ENCODE measurements around the gene GABRD.

Gene GABRD

DNA sequence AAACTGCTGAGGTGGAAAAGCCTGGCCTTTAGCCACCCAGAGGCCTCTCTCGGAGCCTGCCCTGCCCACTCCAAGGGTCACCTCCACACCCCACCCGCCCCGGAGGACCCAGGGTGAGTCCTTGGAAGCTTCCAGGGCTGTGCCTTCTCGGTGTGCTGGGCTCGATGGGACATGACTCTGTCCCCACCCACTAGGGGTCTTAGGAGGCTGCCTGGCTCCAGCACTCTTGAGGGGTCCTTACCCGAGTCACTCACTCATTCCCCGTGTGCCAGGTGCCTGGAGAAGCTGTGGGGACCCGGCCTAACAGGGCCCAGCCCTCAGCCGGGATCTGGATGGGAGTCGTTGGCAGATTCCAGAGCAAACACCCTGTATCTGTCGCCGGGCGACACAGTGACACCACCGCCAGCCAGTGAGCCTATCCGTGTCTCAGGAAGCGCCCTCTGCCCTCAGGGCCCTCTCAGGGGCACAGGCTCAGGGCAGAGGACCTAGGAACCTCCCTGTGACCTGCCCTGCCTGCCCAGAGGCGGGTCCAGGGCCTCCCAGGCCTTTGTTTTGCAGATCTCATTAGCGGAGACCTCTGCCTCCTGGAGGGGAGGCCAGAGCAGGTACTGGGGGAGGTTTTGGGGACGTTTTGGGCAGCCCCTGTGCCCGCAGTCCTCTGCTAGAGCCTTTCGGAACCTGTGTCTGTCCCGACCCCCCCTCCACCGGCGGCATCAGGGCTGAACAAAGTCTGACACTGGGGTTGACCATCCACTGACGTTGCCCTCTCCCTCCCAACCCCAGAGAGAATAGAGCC lies 28.0 kb downstream of the GABRD start:
- no peak for DNase-seq
- Histone ChIP-seq H3K27ac (ENCODE audit: insufficient read depth, low read length, poor library complexity, severe bottlenecking) (no peak overlapping the region), H3K9me3 (ENCODE audit: control insufficient read depth, low read length) (no peaks in the 10 kb centered on the region), H3K4me3 (ENCODE audit: insufficient read depth, low read depth, low read length, poor library complexity, severe bottlenecking) (no peak overlapping the region), H3K4me1 (ENCODE audit: control insufficient read depth, insufficient read depth, low read length, poor library complexity, severe bottlenecking) (peaks cover 23% of the 10 kb centered on the region), H3K27me3 (replicated peaks; ENCODE audit: control insufficient read depth, insufficient read depth, low read length, poor library complexity, severe bottlenecking) (no peaks in the 10 kb centered on the region), H3K36me3 (ENCODE audit: control insufficient read depth, insufficient read depth, low read length) (no peaks in the 10 kb centered on the region)

DNA sequence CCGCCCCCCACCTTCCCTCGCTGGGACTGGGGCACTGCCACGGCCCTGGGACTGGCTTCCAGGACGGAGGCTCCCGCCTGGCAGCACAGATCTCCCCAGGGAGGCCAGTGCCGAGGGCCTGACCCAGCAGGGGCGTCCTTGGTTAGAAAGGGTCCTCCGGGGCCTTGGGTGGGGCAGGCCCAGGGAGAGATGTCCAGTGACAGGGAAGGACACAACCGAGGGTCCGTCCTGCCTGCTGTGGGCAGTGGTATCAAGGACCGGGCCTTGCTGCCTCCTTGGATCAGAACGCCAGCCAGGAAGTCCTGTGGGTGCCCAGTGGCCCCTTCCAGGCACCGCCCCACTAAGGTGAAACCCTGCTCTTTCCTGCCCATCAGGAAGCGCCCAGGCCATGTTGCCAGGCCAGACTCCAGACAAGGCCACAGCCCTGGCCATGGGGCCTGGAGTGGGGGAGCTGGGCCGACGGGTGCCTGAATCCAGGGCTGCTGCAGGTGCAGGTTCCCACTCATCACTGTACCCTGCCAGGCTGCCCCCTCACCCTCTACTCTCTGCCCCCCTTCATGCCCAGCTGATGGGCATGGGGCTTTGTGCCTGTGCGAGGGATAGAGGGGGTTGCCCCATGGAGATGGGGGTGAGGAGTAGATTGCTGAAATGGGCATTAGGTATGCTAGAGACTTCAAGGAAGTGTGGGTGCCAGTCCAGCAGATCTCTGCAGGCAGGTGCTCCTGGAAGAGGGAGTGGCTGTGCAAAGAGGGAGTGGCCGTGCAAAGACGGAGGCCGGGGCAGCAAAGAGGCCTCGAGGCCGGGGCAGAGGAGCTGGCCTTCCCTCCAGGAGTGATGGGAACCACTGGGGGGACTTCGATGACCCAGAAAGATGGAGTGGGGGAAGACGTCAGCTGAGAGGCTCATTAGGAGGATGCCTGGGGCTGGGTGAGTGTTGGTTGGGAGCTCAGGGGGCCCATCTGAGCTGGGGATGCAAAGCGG lies 28.9 kb downstream of the GABRD start:
- Histone ChIP-seq H3K9me3 (ENCODE audit: control insufficient read depth, low read length) (no peaks in the 10 kb centered on the region), H3K4me3 (ENCODE audit: insufficient read depth, low read depth, low read length, poor library complexity, severe bottlenecking) (no peak overlapping the region), H3K27me3 (replicated peaks; ENCODE audit: control insufficient read depth, insufficient read depth, low read length, poor library complexity, severe bottlenecking) (no peaks in the 10 kb centered on the region), H3K4me1 (ENCODE audit: control insufficient read depth, insufficient read depth, low read length, poor library complexity, severe bottlenecking) (peaks cover 23% of the 10 kb centered on the region), H3K36me3 (ENCODE audit: control insufficient read depth, insufficient read depth, low read length) (no peaks in the 10 kb centered on the region), H3K27ac (ENCODE audit: insufficient read depth, low read length, poor library complexity, severe bottlenecking) (no peak overlapping the region)
- no peak for DNase-seq

DNA sequence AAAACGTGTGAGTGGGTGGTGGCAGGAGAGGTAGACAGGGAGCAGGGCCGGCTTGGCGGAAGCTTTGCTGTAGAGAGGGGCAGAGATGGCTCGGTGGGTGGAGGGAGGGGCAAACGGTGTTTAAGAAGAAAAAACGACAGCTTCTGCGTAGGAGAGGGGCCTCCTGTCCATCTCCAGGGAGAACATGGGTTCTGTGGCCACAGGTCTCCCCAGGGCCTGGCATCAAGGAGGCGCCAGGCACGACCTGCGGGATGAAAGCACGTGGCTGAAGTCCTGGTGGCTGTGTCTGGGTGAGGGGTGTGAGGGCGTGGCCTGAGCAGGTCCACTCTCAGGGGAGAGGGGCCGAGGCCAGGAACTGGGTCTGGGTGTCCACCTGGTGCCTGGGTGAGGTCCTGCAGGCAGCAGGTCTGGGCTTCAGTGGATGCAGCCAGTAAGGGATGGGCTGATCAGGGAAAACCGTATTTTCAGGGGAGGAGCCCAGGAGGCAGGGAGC lies 30.1 kb downstream of the GABRD start:
- Histone ChIP-seq H3K27ac (ENCODE audit: insufficient read depth, low read length, poor library complexity, severe bottlenecking) (no peak overlapping the region), H3K9me3 (ENCODE audit: control insufficient read depth, low read length) (no peaks in the 10 kb centered on the region), H3K36me3 (ENCODE audit: control insufficient read depth, insufficient read depth, low read length) (no peaks in the 10 kb centered on the region), H3K4me1 (ENCODE audit: control insufficient read depth, insufficient read depth, low read length, poor library complexity, severe bottlenecking) (peaks cover 23% of the 10 kb centered on the region), H3K4me3 (ENCODE audit: insufficient read depth, low read depth, low read length, poor library complexity, severe bottlenecking) (peak overlapping the region; percentile 84), H3K27me3 (replicated peaks; ENCODE audit: control insufficient read depth, insufficient read depth, low read length, poor library complexity, severe bottlenecking) (no peaks in the 10 kb centered on the region)
- DNase-seq = no peak

DNA sequence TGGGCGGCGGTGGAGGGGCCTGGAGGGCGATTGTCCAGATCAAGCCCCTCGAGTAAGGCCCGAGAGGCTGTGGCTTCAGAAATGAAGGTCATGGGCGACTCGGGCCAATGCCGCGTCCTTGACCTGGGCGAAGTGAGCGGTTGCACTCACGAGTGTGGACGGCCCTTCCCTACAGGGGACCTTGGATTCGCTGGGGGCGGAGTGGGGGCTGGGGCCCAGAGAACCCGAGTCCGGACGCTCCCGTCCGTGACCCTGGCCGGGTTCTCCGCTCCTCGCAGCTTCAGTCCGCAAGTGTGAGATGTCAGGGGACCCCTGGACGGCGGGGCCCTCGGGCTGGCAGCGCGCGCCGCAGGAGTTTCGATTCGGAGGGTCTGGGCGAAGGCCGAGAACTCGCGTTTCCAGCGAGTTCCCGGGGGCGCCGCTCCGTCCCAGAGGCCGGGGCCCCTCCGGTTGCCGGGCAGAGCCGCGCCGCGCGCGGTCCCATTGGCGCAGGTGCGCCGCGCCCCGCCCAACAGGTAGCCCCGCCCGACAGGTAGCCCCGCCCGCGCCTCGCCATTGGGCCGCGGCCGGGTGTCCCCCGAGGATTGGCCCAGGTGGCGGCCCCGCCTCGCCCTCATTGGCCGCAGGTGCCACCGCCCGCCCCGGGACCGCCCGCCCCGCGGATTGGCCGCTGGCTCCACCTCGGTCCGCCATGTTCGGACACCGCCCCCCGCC lies 30.7 kb downstream of the GABRD start, which contains the start of gene PRKCZ:
TSS of gene PRKCZ (plus strand) at position 694 of the 714 bp plus-strand sequence. CDS start 220 bp downstream, outside the sequence.
- DNase-seq = peak; percentile 90 to 92 (median 91)

DNA sequence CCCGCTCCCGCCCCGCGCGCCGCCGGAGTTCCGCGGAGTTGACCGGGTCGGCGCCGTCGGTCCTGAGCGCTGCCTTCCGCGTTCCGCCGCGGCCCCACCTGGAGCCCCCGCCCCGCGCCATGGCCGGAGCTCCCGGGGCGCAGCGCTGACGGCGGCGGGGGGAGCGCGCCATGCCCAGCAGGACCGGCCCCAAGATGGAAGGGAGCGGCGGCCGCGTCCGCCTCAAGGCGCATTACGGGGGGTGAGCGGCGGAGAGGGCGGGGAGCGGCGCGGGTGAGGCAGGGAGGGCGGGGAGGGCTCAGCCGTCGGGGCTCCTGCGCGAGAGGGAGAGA lies 31.3 kb downstream of the GABRD start:
- no peak for DNase-seq
- Histone ChIP-seq H3K36me3 (ENCODE audit: control insufficient read depth, insufficient read depth, low read length) (no peaks in the 10 kb centered on the region), H3K4me3 (ENCODE audit: insufficient read depth, low read depth, low read length, poor library complexity, severe bottlenecking) (peak overlapping the region; percentile 57), H3K27me3 (replicated peaks; ENCODE audit: control insufficient read depth, insufficient read depth, low read length, poor library complexity, severe bottlenecking) (no peaks in the 10 kb centered on the region), H3K4me1 (ENCODE audit: control insufficient read depth, insufficient read depth, low read length, poor library complexity, severe bottlenecking) (peaks cover 17% of the 10 kb centered on the region), H3K27ac (ENCODE audit: insufficient read depth, low read length, poor library complexity, severe bottlenecking) (peak overlapping the region; percentile 42), H3K9me3 (ENCODE audit: control insufficient read depth, low read length) (no peaks in the 10 kb centered on the region)

More for the DNA sequence above, 30.7 kb downstream of the GABRD start, which contains the start of gene PRKCZ:
- Histone ChIP-seq H3K9me3 (ENCODE audit: control insufficient read depth, low read length) (no peaks in the 10 kb centered on the region), H3K4me3 (ENCODE audit: insufficient read depth, low read depth, low read length, poor library complexity, severe bottlenecking) (peak within 1 kb of the TSS; percentile 84), H3K36me3 (ENCODE audit: control insufficient read depth, insufficient read depth, low read length) (no peaks in the 10 kb centered on the region), H3K4me1 (ENCODE audit: control insufficient read depth, insufficient read depth, low read length, poor library complexity, severe bottlenecking) (peaks cover 22% of the 10 kb centered on the region), H3K27ac (ENCODE audit: insufficient read depth, low read length, poor library complexity, severe bottlenecking) (peak within 1 kb of the TSS; percentile 42), H3K27me3 (replicated peaks; ENCODE audit: control insufficient read depth, insufficient read depth, low read length, poor library complexity, severe bottlenecking) (no peaks in the 10 kb centered on the region)

DNA sequence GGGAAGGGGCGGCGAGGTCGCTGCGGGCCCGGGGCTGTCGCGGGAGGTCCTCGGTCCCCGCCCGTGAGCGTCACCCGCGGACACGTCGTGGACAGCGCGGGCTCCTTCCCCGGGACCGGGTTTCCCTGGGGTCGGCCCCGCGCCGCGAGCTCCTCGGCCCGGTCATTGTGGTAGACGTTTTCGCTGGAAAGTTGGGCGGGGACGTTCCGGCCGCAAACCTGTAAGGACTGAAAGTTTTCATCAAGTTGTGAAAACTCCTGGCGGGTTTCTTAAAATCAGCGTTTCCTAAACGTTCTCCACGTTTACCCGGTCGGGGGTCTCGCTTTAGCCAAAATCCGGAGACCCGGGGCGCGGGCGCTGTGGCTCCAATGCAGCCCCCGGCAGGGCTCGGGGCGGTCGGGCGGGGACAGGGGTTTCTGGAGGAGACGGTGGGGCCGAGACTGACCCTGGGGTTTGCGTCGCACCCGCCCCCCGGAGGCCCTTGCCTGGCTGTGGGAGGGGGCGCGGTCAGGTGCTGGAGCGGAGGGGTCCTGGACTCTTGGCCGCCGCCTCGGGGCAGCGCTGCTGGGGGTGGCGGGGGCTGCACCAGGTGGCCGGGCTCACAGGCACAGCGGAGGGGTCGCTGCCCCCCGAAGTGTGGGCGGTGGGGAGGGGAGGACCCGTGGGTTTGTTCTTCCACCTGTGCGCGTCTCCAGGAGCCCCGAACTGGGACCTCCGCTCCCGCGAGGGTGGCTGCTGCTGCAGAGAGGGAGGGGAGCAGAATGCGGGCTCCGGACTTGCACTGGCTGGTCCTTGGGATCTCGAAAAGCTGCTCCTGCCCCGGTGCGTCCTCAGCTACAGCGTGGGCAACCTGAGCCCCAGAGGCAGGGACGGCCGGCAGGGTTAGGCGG lies 31.9 kb downstream of the GABRD start:
- peak overlapping the region; percentile 57 for H3K4me3 ChIP-seq (ENCODE audit: insufficient read depth, low read depth, low read length, poor library complexity, severe bottlenecking)
- peaks cover 17% of the 10 kb centered on the region for H3K4me1 ChIP-seq (ENCODE audit: control insufficient read depth, insufficient read depth, low read length, poor library complexity, severe bottlenecking)
- H3K36me3 ChIP-seq (ENCODE audit: control insufficient read depth, insufficient read depth, low read length) = peaks cover 1% of the 10 kb centered on the region
- no peaks in the 10 kb centered on the region for H3K9me3 ChIP-seq (ENCODE audit: control insufficient read depth, low read length)
- H3K27me3 ChIP-seq (replicated peaks; ENCODE audit: control insufficient read depth, insufficient read depth, low read length, poor library complexity, severe bottlenecking) = no peaks in the 10 kb centered on the region
- H3K27ac ChIP-seq (ENCODE audit: insufficient read depth, low read length, poor library complexity, severe bottlenecking) = peak overlapping the region; percentile 42
- no peak for DNase-seq

DNA sequence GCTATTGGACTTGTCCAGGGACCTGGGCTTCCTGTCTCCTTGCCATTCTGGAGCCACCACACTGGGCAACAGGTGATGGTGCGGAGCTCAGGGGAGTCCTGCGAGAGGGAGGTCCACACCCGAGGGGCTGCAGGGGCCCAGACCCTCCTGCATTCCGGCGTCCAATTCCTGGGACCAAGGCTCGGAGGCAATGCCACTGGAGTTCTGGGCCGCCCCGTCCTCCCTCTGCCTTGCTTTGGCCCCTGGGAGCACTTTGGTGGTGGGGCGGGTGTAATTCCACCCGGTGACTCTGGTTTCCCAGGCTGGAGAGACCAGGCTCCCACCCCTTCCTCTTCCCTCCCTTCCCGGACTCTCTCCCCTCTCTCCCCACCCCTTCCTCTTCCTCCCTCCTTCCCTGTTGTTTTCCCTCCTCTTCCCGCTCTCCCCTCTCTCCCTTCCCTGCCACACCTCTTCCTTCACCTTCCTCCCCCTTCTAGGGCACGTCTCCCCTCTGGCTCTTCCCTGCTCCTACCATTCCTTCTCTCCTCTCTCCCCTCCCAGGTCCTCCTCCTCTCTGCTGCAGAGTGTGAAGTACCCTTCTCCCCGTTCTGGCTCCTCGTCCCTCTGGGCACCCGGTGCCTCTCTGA lies 33.0 kb downstream of the GABRD start:
- no peak overlapping the region for H3K27ac ChIP-seq (ENCODE audit: insufficient read depth, low read length, poor library complexity, severe bottlenecking)
- peaks cover 17% of the 10 kb centered on the region for H3K4me1 ChIP-seq (ENCODE audit: control insufficient read depth, insufficient read depth, low read length, poor library complexity, severe bottlenecking)
- H3K36me3 ChIP-seq (ENCODE audit: control insufficient read depth, insufficient read depth, low read length) = peaks cover 7% of the 10 kb centered on the region
- no peaks in the 10 kb centered on the region for H3K9me3 ChIP-seq (ENCODE audit: control insufficient read depth, low read length)
- DNase-seq = no peak
- H3K27me3 ChIP-seq (replicated peaks; ENCODE audit: control insufficient read depth, insufficient read depth, low read length, poor library complexity, severe bottlenecking) = no peaks in the 10 kb centered on the region
- H3K4me3 ChIP-seq (ENCODE audit: insufficient read depth, low read depth, low read length, poor library complexity, severe bottlenecking) = no peak overlapping the region

DNA sequence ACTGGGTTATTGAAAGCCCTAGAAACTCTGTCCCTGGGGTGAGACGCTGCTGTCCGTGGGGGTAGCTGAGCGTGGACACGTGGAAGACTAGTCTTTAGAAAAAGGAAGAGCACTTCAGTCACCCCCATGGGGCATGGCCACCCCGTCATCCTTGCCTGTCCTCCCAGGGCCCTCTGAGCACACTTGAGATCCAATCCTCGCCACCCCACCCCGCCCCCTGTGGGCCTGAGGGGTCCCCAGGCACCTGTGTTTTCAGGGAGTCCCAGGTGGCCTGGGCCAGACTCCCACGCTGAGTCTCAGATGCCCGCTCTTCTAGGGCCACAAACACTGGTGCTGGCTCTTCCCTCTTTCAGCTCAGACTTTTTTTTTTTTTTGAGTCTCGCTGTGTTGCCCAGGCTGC lies 33.6 kb downstream of the GABRD start:
- H3K27ac ChIP-seq (ENCODE audit: insufficient read depth, low read length, poor library complexity, severe bottlenecking) = no peak overlapping the region
- DNase-seq = no peak
- H3K27me3 ChIP-seq (replicated peaks; ENCODE audit: control insufficient read depth, insufficient read depth, low read length, poor library complexity, severe bottlenecking) = no peaks in the 10 kb centered on the region
- no peak overlapping the region for H3K4me3 ChIP-seq (ENCODE audit: insufficient read depth, low read depth, low read length, poor library complexity, severe bottlenecking)
- peaks cover 17% of the 10 kb centered on the region for H3K4me1 ChIP-seq (ENCODE audit: control insufficient read depth, insufficient read depth, low read length, poor library complexity, severe bottlenecking)
- H3K9me3 ChIP-seq (ENCODE audit: control insufficient read depth, low read length) = no peaks in the 10 kb centered on the region
- H3K36me3 ChIP-seq (ENCODE audit: control insufficient read depth, insufficient read depth, low read length) = peaks cover 9% of the 10 kb centered on the region

Measured in effector memory CD4-positive, alpha-beta T cell (primary cell).